ENCODE measurements around the gene YIF1B.

- no peak for TF ChIP-seq YY1 (IDR thresholded peaks at IDR 0.05; ENCODE audit: insufficient read depth, insufficient read length)
- no peak for TF ChIP-seq ZNF274 (IDR thresholded peaks at IDR 0.05; ENCODE audit: low read depth, low read length)
Measured at GRCh38 chr19:38306236-38306635, 9.5 kb downstream of the YIF1B start.

Measured in NT2/D1 (cell line).